Hepatocyte (in vitro differentiated cells): ENCODE results near the gene RPS17.
"Not testable (repeated sequence)": the region's sequence is repeated elsewhere in the genome, so short reads cannot be mapped to it uniquely, and the experiment has no call there.

ENCODE experiments used
- CTCF ChIP-seq: fragments of 200-600 bp; sonication (generic); IDR thresholded peaks from 2 replicates; pipeline ENCODE4 v1.5.1; 2016; ENCODE audit warnings: antibody characterized with exemption, mild to moderate bottlenecking; ENCODE audit not compliant: poor library complexity
- EZH2 ChIP-seq: fragments of 200-600 bp; sonication (generic); IDR thresholded peaks from 2 replicates; pipeline ENCODE4 v1.6.1; 2016; ENCODE audit warnings: antibody characterized with exemption, mild to moderate bottlenecking, borderline replicate concordance
- EZH2phosphoT487 ChIP-seq: fragments of 200-600 bp; sonication (generic); IDR thresholded peaks from one replicate; pipeline ENCODE4 v1.6.1; 2018; ENCODE audit warnings: antibody characterized with exemption, mild to moderate bottlenecking, low read depth, moderate library complexity; ENCODE audit not compliant: unreplicated experiment, severe bottlenecking

DNA sequence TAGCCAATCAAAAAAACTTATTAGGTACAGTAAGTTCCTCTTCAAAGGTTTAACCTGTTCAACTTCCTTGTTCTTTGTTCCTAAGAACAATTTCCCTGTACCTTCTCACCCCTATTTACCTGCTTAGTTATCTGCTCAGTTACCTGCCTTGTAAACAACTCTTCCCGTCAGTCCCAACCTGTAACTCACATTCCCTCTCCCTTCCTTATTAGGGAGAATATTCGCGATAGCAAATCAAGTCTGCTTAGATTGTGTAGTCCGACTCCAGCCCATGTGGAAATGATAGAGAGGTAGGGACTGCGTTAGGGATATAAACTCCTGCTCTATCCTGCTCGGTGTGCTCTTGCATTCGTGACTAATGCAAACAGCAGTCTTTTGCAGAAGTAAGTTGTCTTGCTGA lies 53.2 kb downstream of the RPS17 start:
- not testable (repeated sequence) for TF ChIP-seq CTCF, EZH2phosphoT487, EZH2
